HUES64 (cell line): Measurements from ENCODE around the gene DNAJC3.
"Not testable (repeated sequence)": the region's sequence is repeated elsewhere in the genome, so short reads cannot be mapped to it uniquely, and the experiment has no call there.

ENCODE experiments used
- H3K27ac ChIP-seq: 2 replicates; pipeline ENCODE4 v1.7.0; 2013; ENCODE audit warnings: low read depth, low read length, inconsistent platforms
- H3K27me3 ChIP-seq: 2 replicates; pipeline ENCODE4 v1.6.1; 2013; ENCODE audit warnings: mild to moderate bottlenecking, low read length; ENCODE audit not compliant: insufficient read depth
- H3K36me3 ChIP-seq: 2 replicates; pipeline ENCODE4 v1.6.1; 2013; ENCODE audit warnings: mild to moderate bottlenecking, low read length; ENCODE audit not compliant: insufficient read depth
- H3K4me1 ChIP-seq: 2 replicates; pipeline ENCODE4 v1.6.1; 2013; ENCODE audit warnings: mild to moderate bottlenecking, low read length, moderate library complexity; ENCODE audit not compliant: insufficient read depth
- H3K4me3 ChIP-seq: 2 replicates; pipeline ENCODE4 v1.5.1; 2013; ENCODE audit warnings: mild to moderate bottlenecking, low read length, moderate library complexity
- H3K9ac ChIP-seq: 2 replicates; pipeline ENCODE4 v1.6.1; 2013; ENCODE audit warnings: mild to moderate bottlenecking, low read depth, low read length
- H3K9me3 ChIP-seq: 2 replicates; pipeline ENCODE4 v1.6.1; 2013; ENCODE audit warnings: low read depth, low read length; ENCODE audit not compliant: insufficient read depth
- WGBS: fragments of 150-250, 120-280 bp; methylation state at CpG from one replicate; pipeline ENCODE4 v1.1.7; 2013; ENCODE audit warnings: missing lambda C conversion rate; 5-methylcytosine and 5-hydroxymethylcytosine counted together

DNAJC3 gene

DNA sequence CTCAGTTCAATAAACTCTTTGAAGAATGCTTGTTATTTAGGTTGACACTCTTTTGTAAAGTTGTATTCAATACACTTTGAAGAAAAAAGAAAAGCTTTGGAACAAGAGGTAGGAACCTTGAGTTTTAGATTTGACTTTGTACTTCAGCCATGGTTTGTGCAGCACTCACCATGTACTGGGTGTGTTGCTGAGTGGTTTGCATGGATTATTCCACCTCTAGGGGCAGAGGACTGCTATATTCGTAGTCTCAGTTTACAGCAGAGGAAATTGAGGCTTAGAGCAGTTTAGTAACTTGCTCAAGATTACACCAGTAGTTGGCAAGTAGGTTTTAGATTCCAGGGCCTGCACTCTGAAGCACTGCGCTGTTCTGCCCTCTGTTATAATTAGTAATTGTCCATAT, 68.8 kb downstream of the DNAJC3 start:
- 81% methylated on average over 2 of the region's 2 CpGs for WGBS
- no peaks in the 10 kb centered on the region for H3K4me1 ChIP-seq
- no peaks in the 10 kb centered on the region for H3K9me3 ChIP-seq
- no peak overlapping the region for H3K9ac ChIP-seq
- no peaks in the 10 kb centered on the region for H3K27me3 ChIP-seq
- H3K27ac ChIP-seq: no peak overlapping the region
- no peak overlapping the region for H3K4me3 ChIP-seq
- no peaks in the 10 kb centered on the region for H3K36me3 ChIP-seq

DNA sequence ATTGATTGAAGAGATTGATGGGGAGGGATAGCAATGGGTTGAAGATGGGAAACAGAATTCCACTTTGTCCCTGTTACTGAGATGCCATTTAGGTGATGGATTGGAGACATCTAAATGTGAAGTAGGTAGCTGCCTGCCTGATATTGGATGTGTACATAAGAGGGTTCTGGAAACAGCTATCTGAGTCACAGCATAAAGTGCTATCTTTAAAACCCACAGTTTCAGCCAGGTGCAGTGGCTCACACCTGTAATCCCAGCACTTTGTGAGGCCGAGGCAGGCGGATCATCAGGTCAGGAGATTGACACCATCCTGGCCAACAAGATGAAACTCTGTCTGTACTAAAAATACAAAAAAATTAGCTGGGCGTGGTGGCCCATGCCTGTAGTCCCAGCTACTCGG, 72.6 kb downstream of the DNAJC3 start:
- Histone ChIP-seq H3K27me3 (no peaks in the 10 kb centered on the region), H3K9me3 (no peaks in the 10 kb centered on the region), H3K9ac (no peak overlapping the region), H3K36me3 (no peaks in the 10 kb centered on the region), H3K4me1 (no peaks in the 10 kb centered on the region), H3K27ac (no peak overlapping the region), H3K4me3 (no peak overlapping the region)
- 93% methylated on average over 4 of the region's 4 CpGs for WGBS

DNA sequence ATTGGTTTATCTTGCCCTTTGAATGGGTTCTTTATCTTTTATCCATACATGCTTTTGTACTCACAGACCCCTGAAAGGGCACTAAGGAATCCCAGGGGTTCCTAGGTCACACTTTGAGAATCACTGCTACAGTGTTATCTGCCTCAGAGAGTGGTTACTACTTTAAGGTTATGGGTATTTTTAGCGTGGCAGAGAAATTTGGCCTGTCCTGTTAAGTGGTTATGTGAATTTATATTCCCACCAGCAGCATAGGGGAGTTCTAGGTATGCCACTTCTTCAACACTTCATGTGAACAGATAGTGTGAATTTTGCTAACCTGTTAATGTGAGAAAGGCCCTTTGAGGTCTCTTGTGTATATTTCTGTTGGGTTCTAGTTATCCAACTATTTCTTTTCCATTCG, 75.7 kb downstream of the DNAJC3 start:
- WGBS: 86% methylated on average over 2 of the region's 2 CpGs
- H3K4me3 ChIP-seq: no peak overlapping the region
- no peak overlapping the region for H3K9ac ChIP-seq
- H3K36me3 ChIP-seq: no peaks in the 10 kb centered on the region
- no peaks in the 10 kb centered on the region for H3K9me3 ChIP-seq
- peaks cover 6% of the 10 kb centered on the region; the same call in 1 of the 2 replicates for H3K4me1 ChIP-seq
- no peaks in the 10 kb centered on the region for H3K27me3 ChIP-seq
- H3K27ac ChIP-seq: no peak overlapping the region

DNA sequence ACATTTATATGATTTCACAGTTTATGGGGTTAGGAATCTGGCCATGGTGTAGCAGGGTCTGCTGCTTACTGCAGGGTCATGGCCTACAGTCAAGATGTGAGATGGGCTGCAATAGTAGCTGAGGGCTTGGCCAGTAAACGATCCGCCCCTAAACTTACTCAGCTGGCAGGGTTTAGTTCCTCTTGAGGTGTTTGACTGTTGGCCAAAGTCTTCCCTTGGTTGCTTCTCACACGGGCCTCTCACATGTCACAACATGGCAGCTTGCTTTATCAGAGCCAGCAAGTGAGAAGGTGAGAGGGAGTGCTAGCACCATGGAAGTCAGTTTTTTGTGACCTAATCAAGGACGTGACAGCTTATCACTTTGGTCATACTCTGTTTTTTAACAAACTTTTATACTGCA, 77.1 kb downstream of the DNAJC3 start:
- Histone ChIP-seq H3K27ac (no peak overlapping the region), H3K4me1 (peaks cover 6% of the 10 kb centered on the region; the same call in 1 of the 2 replicates), H3K9me3 (no peaks in the 10 kb centered on the region), H3K4me3 (no peak overlapping the region), H3K9ac (no peak overlapping the region), H3K36me3 (no peaks in the 10 kb centered on the region), H3K27me3 (no peaks in the 10 kb centered on the region)
- 94% methylated on average over 4 of the region's 4 CpGs for WGBS

DNA sequence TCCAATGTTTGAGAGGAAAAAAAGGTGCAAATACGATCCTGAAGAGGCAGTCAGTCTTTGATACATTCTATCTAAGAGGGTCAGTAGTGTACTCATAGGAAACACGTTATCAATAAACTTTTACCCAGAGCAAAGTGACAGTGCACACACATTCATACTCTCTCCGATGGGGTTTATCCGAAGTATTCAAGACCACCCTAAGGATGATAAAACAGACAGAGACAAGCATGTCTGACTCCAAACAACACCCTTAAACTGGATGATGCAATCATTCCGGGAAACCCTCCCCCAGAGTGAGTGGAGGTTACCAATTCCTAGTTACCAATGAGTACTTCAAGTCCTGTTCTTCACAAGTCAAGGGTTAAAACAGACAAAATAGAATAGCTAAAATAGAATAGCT, 79.1 kb downstream of the DNAJC3 start:
- Histone ChIP-seq H3K36me3 (peaks cover 5% of the 10 kb centered on the region; the same call in 1 of the 2 replicates), H3K9me3 (no peaks in the 10 kb centered on the region), H3K27me3 (no peaks in the 10 kb centered on the region), H3K4me3 (no peak overlapping the region), H3K27ac (peak overlapping the region; percentile 17; the same call in 1 of the 2 replicates), H3K4me1 (peaks cover 6% of the 10 kb centered on the region; the same call in 1 of the 2 replicates), H3K9ac (no peak overlapping the region)
- WGBS: 91% methylated on average over 5 of the region's 5 CpGs

DNA sequence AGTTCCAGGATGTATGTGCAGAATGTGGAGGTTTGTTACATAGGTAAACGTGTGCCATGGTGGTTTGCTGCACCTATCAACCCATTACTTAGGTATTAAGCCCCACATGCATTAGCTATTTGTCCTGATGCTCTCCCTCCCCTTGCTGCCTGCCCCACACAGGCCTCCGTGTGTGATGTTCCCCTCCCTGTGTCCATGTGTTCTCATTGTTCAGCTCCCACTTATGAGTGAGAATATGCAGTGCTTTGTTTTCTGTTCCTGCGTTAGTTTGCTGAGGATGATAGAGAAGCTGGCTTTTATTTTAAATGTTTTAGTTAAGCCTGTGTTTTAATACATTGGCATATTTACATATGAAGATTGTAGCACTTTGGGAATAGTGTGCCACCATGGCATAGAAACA, 85.7 kb downstream of the DNAJC3 start:
- not testable (repeated sequence) for H3K27me3 ChIP-seq, H3K4me1 ChIP-seq, H3K4me3 ChIP-seq, H3K27ac ChIP-seq, H3K9ac ChIP-seq, H3K9me3 ChIP-seq
- peaks cover 21% of the 10 kb centered on the region for H3K36me3 ChIP-seq
- 83% methylated on average over 3 of the region's 3 CpGs for WGBS

DNA sequence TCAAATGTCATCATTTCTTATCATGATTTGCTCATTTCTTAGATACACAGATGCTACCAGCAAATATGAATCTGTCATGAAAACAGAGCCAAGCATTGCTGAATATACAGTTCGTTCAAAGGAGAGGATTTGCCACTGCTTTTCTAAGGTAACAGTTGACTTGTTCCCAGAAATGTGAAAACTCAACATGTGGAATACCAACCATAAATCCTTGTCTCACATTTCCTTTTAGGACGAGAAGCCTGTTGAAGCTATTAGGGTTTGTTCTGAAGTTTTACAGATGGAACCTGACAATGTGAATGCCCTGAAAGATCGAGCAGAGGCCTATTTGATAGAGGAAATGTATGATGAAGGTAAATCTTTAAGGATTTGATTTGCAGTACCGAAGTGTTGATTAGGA, 86.7 kb downstream of the DNAJC3 start:
- 96% methylated on average over 3 of the region's 4 CpGs for WGBS
- H3K9me3 ChIP-seq: no peaks in the 10 kb centered on the region
- H3K27ac ChIP-seq: no peak overlapping the region
- H3K4me1 ChIP-seq: no peaks in the 10 kb centered on the region
- H3K27me3 ChIP-seq: no peaks in the 10 kb centered on the region
- H3K36me3 ChIP-seq: peaks cover 21% of the 10 kb centered on the region
- H3K4me3 ChIP-seq: no peak overlapping the region
- no peak overlapping the region for H3K9ac ChIP-seq

DNA sequence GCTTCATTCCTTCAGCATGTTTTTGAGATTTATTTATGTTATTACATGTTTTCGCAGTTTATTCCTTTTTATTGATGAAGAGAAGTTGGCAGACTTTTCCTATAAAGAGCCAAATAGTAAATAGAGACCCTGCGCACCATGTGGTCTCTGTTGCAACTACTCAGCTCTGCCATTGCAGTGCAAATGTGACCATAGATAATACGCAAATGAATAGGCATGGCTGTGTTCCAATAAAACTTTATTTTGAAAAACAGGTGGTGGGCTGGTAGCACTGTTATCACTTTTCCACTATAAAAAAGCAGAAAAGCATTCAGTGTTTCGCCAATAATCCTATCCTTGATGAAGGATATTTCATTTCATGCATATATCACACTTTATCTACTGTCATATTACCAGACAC, 95.0 kb downstream of the DNAJC3 start:
- Histone ChIP-seq H3K4me1 (no peaks in the 10 kb centered on the region), H3K9ac (no peak overlapping the region), H3K4me3 (no peak overlapping the region), H3K9me3 (no peaks in the 10 kb centered on the region), H3K36me3 (no peaks in the 10 kb centered on the region), H3K27ac (no peak overlapping the region), H3K27me3 (no peaks in the 10 kb centered on the region)
- WGBS: 93% methylated on average over 4 of the region's 4 CpGs

DNA sequence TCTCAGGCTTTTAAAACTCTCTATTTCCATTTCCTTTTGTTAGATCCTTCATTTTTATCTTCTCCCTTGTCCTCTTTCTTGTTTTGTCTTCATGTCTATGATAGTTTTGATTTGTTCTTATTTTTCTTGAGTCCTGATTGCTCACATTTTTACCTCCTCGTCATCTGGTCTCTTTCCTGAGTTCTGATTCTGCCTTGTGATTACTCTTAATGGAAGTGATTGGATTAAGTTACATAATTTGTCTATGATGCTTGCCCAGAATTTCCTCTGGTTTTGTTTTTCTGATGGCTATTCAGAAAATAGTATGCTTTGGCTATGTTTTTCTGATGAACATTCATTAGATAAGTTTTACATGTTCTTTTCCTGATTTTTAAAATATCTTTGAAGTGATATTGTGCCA, 102.6 kb downstream of the DNAJC3 start:
- H3K4me1 ChIP-seq: no peaks in the 10 kb centered on the region
- H3K9me3 ChIP-seq: no peaks in the 10 kb centered on the region
- no peaks in the 10 kb centered on the region for H3K27me3 ChIP-seq
- no peak overlapping the region for H3K27ac ChIP-seq
- H3K36me3 ChIP-seq: peaks cover 6% of the 10 kb centered on the region; the same call in 1 of the 2 replicates
- H3K4me3 ChIP-seq: no peak overlapping the region
- H3K9ac ChIP-seq: no peak overlapping the region
- whole genome bisulfite sequencing: 100% methylated on average over 1 of the region's 1 CpG

DNA sequence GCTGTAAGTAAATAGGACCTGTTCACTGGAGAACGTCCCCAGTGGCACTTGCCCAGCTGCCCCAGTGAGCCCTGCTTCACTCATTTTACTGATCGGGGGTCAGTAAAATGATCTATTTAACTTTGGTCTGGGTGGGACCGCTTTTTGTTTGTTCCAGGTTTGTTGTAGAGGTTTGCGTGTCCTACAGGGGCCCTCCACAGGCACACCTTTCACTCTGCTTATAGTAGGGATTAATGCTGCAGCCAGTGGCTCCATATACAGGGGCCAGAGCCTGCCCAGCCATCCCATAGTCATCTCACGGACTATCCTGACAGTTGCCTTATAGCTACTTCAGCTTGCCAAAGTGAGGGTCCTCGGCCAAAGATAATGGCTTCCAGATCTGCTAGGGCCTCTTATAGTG, 104.1 kb downstream of the DNAJC3 start:
- H3K27me3 ChIP-seq: no peaks in the 10 kb centered on the region
- H3K4me1 ChIP-seq: no peaks in the 10 kb centered on the region
- no peaks in the 10 kb centered on the region for H3K9me3 ChIP-seq
- peaks cover 6% of the 10 kb centered on the region; the same call in 1 of the 2 replicates for H3K36me3 ChIP-seq
- 94% methylated on average over 6 of the region's 6 CpGs for WGBS
- H3K4me3 ChIP-seq: no peak overlapping the region
- no peak overlapping the region for H3K27ac ChIP-seq
- H3K9ac ChIP-seq: no peak overlapping the region

DNA sequence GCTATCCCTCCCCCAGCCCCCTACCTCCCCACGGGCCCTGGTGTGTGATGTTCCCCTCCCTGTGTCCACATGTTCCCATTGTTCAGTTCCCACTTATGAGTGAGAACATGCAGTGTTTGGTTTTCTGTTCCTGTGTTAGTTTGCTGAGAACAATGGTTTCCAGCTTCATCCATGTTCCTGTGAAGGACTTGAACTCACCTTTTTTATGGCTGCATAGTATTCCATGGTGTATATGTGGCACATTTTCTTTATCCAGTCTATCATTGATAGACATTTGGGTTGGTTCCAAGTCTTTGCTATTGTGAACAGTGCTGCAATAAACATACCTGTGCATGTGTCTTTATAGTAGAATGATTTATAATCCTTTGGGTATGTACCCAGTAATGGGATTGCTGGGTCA, 105.0 kb downstream of the DNAJC3 start:
- H3K27me3 ChIP-seq, H3K9ac ChIP-seq, H3K36me3 ChIP-seq, H3K27ac ChIP-seq, H3K9me3 ChIP-seq, H3K4me1 ChIP-seq, H3K4me3 ChIP-seq: not testable (repeated sequence)
- 91% methylated on average over 1 of the region's 1 CpG for WGBS

DNA sequence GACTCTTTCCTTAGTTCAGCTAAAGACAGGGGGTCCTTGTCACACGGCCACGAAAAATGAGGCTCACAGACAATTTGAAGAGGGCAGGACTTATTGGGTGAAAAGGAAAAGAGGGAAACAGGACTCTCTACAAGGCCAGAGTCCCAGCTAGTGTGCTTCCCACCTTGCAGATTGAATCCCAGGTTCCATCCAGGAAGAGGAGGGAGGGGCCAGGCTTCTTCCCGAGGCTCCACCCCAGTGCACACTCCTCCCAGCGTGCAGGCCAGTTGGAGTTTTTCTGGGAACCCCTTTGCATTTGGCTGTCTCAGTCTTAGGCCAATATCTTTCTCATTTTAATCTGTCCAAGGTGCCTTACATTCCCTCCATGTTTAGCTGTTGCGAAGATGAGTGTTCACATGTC, 106.8 kb downstream of the DNAJC3 start:
- Histone ChIP-seq H3K9ac (no peak overlapping the region), H3K4me1 (no peaks in the 10 kb centered on the region), H3K36me3 (peaks cover 14% of the 10 kb centered on the region; the same call in 1 of the 2 replicates), H3K4me3 (no peak overlapping the region), H3K9me3 (no peaks in the 10 kb centered on the region), H3K27me3 (no peaks in the 10 kb centered on the region), H3K27ac (no peak overlapping the region)
- 82% methylated on average over 5 of the region's 5 CpGs for WGBS
